Measurements from ENCODE around the gene TMEM208. TPM values are rescaled to one million over a fixed set of nuclear protein-coding genes. Genes with fewer than 3 reads are reported as not detected.

The TMEM208 gene
- total RNA-seq (2014; rRNA removed; shearing (Covaris generic)), result 37.7 and 46.9 TPM in 2 replicates
- polyA plus RNA-seq (2014; cell fraction: nucleus; rRNA removed), result 71.9 and 74.8 TPM in 2 replicates

DNA sequence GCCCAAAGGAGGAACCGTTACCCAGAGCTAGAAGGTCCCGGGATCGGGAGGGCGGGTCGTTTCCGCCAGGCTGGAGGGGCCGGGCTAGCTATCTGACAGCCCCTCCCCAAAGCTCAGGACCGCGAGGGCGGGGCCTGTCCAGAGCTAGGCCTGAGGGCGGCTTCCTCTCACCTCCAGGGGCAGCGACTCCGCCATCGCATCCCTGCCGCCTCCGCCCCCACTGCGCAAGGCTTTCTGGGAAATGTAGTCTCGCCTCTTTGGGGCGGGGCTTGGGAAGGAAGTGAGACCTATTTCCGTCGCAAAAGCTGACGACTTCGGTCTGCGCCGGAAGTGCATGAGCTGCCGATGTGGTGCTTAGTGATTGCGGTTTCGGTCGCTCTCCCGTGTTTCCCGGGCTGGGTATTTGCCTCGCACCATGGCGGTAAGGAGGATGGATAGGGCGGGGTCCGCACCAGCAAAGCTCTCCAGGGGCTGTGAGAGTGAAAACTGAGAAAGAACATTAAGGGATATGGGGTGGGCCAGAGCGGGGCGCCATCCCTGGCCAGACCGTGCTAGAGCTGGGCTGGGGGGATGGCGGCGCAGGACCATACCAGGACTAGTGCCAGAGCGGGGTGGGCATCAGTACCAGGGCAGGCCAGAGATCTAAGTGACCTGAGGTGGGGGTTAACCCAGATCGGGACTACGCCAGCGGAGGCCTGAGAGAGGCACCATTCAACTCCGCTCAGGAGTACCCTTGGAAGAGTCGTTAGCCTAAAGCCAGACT is at the start of gene TMEM208:
Gene TMEM208, plus strand, starts transcription at position 327 of the 763 bp plus-strand sequence. Its CDS starts 89 bp downstream, at position 416.
- peak; percentile 100 for DNase-seq (ENCODE audit: extremely low read depth, low read depth)

DNA sequence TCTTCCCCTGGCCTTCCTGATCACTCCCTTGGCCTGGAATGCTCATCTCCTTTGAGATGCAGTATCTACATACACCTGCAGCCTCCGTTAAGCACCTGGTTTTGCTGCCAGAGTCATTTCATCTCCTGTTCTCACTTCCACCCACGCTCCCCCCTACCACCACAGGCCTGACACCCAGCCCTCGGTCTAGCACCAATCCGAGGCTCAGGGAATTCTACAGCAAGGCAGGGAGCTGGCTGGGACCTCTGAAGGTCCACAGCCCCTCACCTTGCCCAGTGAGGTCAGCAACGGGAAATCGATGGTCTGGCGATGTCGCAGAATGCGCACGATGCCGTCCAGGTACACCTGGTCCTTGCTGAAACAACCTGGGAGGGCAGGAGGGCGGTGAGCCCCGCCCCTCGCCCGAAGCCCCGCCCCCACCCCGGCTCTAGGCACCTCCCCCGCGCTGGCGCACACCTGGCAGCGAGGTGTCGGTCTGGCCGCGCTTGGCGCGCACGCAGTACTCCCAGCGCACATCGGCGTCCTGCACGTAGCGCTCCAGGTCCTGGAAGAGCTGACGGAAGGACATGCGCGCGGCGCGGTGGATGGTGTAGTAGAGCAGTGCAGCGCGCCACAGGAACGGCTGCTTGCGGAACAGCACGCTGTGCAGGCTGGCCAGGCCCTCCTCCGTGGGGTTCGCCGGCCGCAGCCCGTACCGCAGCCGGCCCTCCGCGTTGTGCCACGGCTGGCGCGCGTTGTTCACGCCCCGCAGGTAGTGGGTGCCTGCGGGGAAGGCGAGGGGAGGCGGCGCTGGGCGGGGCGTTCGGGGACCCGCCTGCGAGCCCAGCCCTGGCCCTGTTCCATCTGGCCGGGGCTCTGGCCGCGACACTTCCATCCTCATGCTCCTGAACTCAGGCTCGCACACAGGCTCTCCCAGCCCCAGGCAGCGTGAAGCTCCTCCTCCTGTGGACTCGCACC is 48.9 kb upstream of the TMEM208 start:
- DNase-seq (ENCODE audit: extremely low read depth, low read depth), result no peak

DNA sequence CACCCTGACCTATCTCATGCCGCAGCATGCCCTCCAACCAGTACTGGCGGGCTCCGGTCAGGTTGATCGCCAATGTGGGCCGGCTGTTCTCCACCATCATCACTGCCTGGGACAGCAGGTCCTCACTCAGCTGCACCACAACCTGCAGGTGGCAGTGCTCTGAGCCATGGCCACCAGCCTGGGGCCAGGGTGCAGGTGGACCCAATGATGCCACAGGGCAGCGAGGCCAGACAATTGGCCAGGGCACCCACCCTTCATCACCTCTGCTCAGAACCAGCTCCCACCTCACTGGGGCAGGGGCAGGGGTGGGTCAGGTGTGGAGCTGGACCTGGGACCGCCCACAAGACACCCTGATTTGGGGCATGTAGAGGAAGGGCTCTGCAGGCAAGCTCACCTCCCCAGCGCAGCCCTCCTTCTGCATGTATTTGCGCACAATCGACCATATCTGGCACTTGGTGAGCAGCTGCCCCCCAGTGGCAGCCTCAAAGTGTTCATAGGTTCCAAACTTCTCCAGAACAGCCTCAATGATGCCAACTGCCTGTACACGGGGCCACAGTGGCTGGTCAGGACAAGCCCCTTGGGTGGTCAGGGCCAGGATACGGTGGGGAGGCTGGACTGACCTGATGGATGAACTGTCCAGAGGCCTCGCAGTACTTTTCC is 47.4 kb upstream of the TMEM208 start:
- no peak for DNase-seq (ENCODE audit: extremely low read depth, low read depth)

DNA sequence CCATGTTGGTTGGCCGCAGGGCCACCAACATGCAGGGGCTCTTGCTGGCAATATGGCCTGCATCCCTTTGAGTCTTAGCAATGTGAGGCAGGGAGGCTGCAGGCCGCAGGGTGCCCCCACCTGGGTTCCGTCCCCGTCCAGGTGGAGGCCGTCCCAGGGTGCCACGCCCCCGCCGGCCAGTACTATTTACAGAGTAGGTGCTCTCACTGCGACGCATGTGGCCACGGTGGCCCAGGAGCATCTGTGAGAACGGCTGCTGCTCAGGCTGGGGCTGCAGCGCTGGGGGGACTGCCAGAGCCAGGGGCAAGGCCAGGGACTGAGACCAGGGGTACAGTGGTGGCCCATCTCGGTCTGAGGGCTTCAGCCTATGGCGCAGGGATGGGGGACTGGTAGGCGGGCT is 46.8 kb upstream of the TMEM208 start:
- DNase-seq (ENCODE audit: extremely low read depth, low read depth), result no peak

DNA sequence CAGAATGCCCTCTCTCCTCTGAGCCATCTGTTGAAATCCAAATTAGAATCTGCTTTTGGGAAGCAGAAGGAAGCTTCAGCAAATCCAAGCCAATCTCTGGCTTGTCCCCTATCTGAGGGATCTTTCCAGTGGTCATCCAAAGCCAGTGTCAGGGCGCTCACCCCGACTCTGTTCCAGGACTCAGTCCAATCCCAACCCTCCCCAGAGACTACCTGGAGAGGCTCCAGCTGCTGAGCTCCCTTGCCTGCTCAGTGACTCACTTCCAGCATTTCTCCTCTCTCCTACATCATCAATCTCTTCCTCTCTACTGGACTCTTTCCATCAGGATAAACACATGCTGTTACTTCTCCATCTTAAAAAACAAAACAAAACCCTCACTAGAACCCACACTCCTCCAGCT is 45.6 kb upstream of the TMEM208 start:
- DNase-seq (ENCODE audit: extremely low read depth, low read depth), result no peak

DNA sequence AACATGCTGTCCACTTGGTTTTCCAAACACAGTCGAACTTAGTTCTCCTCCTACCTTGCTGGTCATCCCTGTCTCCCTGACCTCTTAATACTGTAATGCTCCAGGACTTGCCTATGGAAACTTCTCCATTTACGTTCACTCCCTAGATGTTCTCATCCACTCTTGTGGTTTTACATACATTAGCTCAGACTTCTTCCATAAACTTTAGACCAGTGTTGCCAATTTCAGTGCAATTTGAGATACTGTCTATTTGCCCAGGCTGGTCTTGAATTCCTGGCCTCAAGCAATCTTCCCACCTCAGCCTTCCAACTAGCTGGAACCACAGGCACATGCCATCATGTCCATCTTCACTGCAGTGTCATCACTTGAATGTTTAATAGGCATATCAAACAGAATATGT is 44.6 kb upstream of the TMEM208 start:
- DNase-seq (ENCODE audit: extremely low read depth, low read depth), result no peak

DNA sequence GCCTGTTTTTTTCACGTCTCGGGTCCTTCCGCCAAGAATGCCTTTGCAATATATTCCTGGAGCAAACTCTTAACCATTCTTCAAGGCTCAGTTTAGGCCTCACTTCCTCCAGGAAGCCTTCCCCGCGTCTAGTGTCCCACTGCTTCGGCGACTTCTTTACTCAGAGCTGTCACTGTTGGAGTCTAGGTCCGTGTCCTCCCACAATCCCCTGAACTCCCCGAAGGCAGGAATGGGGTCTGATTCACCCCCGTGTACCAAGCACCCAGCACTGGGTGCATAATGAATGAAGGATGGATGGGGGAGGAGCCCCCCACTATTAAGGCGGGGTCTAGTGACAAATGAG is 43.7 kb upstream of the TMEM208 start:
- DNase-seq (ENCODE audit: extremely low read depth, low read depth), result no peak

DNA sequence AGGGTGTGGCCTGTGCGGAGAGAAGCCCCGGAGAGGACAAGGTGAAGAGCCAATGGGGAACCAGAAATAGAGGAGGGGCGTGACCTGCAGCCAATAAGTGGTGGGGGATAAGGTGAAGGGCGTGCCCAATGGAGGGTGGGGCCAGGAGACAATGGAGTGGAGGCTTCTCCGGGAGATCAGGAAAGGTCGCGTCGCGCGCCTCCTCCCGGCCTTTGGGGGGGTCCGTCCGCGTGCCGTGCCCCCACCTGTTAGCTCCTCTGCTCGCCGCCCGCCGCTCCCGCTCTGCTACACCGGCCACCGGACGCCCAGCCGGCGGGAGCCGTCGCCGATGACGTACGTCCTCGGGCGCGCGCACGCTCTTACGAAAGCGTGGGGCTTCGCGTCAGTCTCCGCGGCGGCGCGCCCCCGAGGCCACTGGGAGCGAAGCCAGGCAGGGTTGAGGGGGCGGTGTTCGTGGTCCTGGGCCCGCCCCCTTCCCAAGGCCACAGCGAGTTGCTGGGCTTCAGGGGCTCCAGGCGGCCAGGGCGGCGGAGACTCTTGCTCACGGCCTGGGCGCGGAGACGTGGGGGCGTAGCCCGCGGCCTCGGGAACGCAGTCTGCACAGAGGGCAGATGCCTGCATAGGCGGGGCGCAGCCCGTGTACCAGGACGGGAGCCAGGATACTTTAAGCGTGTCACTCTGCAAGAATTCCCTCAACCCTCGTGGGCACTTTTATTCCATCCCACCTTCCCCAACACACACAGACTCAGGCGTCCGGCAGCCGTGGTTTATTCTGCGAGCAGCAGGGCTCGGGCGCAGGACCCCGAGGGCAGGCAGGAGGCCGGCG is 43.1 kb upstream of the TMEM208 start, which contains the start of gene MATCAP1:
Gene MATCAP1, minus strand, starts transcription at position 337 of the 826 bp plus-strand sequence. CDS start 3,353 bp downstream, outside the sequence.
- peak; percentile 99 for DNase-seq (ENCODE audit: extremely low read depth, low read depth)

DNA sequence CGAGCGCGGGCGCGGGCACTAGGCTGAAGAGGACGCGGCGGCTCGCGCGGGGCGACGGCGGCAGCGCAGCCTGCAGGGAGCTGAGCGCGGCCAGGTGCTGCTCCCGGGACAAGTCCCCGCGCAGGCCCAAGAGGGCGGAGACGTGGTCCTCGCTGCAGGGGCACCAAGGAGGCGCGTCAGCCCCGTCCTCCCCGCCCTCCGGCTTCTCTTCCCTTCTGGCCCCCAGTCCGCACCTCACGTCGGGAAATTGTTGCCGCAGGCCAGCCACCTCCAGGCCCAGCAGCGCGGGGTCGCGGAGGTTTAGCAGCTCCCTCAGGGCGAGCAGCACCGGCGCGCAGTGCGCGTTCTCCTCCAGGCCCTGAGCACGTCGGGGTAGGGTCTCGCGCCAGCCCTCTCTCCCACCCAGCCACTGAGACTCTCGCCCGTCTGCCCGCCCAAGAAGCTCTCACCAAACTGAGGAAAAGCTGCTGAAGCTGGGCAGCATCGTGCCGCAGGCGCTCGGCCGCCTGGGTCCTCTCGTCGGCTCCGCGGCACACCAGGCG is 42.4 kb upstream of the TMEM208 start:
- DNase-seq (ENCODE audit: extremely low read depth, low read depth), result no peak

DNA sequence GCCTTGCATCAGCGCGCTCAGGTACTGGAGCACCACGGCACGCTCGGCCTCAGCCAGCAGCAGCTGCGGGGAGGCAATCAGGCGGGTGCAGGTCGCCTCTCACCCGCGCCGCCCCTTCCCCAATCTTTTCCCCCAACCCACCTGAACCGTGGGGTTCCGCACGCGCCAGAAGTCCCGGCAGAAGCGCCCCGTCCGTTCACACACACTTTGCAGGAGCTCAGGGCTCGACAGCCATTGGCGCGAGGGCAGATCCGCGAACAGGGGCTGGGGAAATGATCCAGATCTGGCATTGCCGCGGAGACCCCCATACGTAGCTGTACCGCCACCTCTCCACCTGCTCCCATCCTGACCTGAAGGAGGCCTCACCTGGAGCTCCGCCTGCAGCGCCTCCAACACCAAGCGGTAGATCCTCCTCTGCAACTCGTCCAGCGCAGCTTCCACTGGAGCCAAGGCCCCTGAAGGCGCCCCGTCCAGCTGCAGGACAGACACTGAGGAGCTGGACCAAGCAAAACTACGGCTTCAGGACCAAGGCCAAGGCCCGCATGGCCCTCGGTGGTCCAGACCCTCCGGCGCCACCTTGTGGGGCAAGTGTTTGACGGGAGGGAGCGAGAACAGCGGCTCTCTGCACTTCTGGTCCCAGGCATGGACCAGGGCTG is 41.8 kb upstream of the TMEM208 start:
- peak; percentile 92 for DNase-seq (ENCODE audit: extremely low read depth, low read depth)

DNA sequence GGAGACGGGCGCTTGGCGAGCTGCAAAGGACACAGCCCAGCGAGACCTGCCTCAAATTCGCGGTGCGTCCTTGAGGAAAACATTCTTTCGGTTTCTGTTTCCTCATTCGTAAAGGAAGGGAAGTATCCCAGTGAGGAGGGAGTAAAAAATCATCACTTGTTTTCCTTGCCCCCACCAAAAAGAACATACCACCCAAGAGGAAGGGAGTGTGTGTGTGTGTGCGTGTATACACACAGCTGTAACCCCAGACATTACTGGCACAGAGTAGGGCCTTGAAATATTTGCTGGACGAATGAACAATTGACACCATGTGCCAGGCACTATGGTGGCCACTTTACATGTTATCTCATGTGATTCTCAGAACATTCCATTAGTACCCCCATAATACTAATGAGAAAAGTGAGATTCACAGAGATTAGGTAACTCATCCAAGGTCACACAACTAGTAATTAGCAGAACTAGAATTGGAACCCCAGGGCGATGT is 41.2 kb upstream of the TMEM208 start:
- no peak for DNase-seq (ENCODE audit: extremely low read depth, low read depth)

DNA sequence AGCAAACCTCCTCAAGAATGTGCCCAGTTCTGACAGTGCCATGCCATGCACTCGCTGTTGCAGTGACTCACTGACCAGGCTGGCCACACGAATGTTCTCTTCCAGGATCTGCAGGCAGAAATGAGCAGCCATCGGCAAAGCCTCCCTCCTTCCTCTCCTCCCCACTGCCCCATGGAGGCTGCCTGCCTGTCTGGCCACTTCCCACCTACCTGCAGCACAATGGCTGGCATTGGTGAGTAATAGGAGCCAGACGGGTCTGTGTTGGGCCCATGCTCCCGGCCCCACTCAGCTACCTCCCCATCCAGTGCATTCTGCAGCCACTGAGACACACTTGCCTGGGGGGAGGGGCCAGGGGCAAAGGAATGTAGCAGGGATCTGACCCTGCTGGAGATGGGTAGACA is 40.4 kb upstream of the TMEM208 start:
- no peak for DNase-seq (ENCODE audit: extremely low read depth, low read depth)

DNA sequence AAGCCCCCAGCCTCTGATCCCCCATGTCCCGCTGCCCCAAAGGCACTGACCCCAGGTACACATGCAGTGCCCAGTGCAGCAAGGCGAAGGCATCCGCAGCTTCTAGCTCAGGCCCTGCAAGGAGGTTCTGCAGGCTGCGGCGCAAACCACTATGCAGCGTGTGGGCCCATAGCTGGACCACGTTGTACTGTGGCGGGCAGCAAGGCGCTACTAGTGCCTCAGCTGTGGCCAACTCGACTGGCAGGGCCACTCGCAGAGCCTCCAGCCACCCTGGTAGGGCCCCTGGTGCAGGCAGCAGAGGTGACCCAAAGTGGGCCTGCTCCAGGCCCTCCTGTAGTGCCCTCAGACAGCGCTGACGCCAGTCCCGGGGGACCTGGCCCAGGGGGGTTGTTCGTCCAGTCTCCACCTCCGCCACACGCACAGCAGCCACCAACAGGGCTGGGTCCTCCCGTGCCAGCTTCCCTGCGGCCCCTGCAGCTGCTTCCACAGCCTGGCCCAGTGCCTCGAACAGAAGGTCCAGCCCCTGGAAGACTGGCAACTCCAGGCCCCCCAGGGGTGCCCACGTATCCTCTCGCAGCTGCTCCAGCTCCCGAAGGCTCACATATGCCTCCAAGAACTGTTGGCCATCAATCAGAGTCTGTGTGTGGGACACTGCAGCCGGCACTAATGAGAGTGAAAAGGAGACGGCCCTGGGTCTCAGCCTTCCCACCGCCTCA is 39.6 kb upstream of the TMEM208 start:
- DNase-seq (ENCODE audit: extremely low read depth, low read depth), result no peak

DNA sequence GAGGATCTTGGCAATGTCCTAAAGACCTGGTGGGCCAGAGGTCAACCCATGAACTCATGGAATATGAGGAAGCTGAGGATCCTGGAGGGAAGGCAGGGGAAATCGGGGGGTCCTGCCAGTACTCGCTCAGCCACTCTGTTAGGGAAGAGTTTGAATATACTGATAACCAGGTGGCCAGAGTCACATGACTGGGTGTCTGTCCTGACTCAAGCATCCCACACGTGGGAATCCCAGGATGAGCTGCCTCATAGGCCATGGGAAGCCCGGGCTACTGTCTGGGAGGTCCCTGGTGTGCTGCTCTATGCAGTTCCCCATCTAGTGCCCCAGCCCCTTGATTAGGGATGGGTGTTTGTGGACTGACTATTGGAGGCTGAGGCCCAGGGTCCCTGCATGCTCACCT is 38.6 kb upstream of the TMEM208 start:
- no peak for DNase-seq (ENCODE audit: extremely low read depth, low read depth)

DNA sequence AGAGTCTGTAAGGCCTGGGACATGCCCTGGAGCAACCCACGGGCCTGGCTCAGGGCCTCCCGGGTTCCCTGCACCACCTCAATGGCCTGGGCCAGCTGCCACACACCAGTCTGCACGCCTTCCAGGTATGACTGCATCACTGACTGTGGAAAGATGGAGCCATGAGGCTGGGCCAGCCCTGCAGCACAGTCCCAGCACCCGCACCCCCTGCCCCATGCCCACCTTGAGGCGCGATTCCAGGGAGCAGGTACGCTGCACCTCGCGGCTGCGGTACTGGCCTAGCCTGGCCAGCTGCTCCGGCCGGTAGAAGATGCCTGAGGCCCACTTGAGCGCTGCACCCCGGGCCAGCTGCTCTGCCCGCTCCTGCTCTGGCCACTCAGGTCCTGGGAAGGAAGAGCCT is 38.1 kb upstream of the TMEM208 start:
- DNase-seq (ENCODE audit: extremely low read depth, low read depth), result no peak

DNA sequence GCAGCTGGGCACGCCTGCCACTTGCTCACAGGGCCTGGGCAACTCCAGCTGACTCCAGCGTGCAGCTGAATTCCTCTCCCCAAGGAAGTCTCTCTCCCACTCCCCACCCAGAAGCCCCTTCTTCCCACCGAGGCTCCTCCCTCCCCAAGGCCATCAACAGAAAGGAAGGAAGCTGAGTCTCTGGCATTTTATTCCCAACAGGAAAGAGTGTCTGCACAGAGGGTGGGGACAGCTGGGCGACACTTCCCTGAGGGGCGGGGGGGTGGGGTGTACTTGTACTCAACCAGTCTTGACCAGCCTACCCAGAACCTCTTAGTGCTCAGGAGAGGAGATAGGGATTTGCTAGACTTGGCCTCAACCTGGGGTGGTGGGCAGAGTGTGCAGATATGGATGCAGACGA is 36.9 kb upstream of the TMEM208 start, which contains the start of gene EXOC3L1:
Gene EXOC3L1, minus strand, starts transcription at position 96 of the 400 bp plus-strand sequence. CDS start 460 bp downstream, outside the sequence.
- DNase-seq (ENCODE audit: extremely low read depth, low read depth), result no peak

DNA sequence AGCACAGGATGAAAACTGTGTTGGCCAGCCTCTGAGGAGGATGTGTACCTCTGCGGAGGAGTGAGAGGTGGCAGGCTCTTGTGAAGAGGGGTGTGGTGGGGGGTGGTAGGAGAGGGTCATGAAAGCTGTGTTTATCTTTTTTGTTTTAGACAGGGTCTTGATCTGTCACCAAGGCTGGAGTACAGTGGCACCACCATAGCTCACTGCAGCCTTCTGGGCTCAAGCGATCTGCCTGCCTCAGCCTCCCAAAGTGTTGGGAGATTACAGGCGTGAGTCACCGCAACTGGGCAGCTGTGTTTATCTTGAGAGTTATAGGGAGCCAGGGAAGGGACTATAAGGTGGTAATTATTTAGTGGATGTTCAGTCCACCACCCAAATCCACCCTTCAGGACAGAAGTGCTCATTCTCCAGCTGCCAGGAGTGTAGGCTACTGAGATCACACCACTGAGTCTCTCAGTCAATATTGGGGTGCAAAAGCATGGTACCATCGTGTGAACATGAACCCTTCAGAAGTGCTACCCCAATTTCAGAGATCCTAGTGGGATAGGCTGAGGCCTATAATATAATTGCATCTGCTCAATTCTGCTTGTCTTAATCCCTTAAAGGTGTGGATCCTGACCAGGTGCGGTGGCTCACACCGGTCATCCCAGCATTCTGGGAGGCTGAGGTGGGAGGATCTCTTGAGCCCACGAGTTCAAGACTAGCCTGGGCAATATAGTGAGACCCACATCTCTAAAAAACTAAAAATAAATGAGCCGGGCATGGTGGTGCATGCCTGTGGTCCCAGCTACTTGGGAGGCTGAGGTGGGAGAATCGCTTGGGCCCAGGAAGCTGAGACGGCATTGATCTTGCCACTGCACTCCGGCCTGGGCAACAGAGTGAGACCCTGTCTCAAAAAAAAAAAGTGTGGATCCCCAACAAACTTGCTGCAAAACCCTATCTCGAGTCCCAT is 36.2 kb upstream of the TMEM208 start:
- DNase-seq (ENCODE audit: extremely low read depth, low read depth), result no peak

All from NCI-H460 (cell line).